Mononuclear cell (primary cell): Measurements from ENCODE around the gene SASH1. TPM values are rescaled to one million over a fixed set of nuclear protein-coding genes. Genes with fewer than 3 reads are reported as not detected.
A peak's percentile ranks its signal among the peaks of the same experiment; 100 is the strongest.

Experiments used
- H3K27me3 ChIP-seq: 2 replicates; pipeline ENCODE4 v1.6.0; 2011; ENCODE audit warnings: low read length, control low read depth; ENCODE audit not compliant: insufficient read depth
- H3K4me1 ChIP-seq: 2 replicates; pipeline ENCODE4 v1.5.1; 2011; ENCODE audit warnings: mild to moderate bottlenecking, low read length, control low read depth; ENCODE audit not compliant: insufficient read depth
- H3K4me3 ChIP-seq: 2 replicates; pipeline ENCODE4 v1.5.1; 2011; ENCODE audit warnings: mild to moderate bottlenecking, low read length, moderate library complexity
- H3K9me3 ChIP-seq: 2 replicates; pipeline ENCODE4 v1.5.1; 2011; ENCODE audit warnings: low read depth, mild to moderate bottlenecking, control low read depth, low read length
- total RNA-seq: library from RNA; depleted of rRNA; stranded (reverse); fragments of >200 nt; gene quantifications from one replicate; pipeline ENCODE4 v1.2.3, GENCODE V29; 2012

SASH1 gene
- total RNA-seq, 1 donor: 1.7 TPM

DNA sequence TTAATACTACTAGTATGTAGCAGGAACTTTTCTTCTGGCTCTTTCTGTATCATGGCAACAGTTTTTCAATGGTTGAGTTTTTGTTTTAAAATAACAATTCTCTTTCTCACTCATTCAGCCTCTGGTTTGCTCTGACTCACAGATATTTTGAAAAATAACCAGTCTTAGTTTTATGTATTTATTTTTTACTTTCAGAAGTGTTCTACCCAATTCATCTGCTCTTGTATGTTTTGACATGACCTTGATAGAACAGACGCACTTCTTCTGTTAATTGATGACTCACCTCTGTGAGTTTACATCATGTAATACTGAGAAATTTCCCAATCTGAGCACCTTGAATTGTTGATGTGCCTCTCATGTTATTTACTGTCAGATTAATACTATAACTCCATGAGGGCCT, 178.9 kb downstream of the SASH1 start:
- no peaks in the 10 kb centered on the region for H3K4me1 ChIP-seq
- no peaks in the 10 kb centered on the region for H3K9me3 ChIP-seq
- H3K27me3 ChIP-seq: no peaks in the 10 kb centered on the region
- no peak overlapping the region for H3K4me3 ChIP-seq

DNA sequence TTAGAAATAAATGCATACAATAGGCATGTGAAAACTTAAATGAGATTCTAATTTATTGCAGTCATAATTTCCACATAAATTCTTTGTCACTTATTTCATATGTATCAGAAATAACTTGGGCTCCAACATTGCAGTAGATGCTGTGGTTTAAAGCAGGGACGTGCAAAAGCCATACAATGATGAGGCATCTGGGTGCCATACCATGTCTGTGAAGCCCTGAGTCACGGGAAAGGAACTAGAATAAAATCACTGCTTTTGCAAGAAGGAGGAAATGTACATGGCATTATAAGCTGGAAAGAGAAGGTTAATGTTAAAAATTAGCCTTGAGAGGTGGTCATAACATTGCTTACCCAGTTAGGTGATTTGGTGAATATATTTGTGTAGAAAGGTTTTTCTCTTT, 180.4 kb downstream of the SASH1 start:
- no peak overlapping the region for H3K4me3 ChIP-seq
- H3K27me3 ChIP-seq: no peaks in the 10 kb centered on the region
- H3K4me1 ChIP-seq: no peaks in the 10 kb centered on the region
- no peaks in the 10 kb centered on the region for H3K9me3 ChIP-seq

DNA sequence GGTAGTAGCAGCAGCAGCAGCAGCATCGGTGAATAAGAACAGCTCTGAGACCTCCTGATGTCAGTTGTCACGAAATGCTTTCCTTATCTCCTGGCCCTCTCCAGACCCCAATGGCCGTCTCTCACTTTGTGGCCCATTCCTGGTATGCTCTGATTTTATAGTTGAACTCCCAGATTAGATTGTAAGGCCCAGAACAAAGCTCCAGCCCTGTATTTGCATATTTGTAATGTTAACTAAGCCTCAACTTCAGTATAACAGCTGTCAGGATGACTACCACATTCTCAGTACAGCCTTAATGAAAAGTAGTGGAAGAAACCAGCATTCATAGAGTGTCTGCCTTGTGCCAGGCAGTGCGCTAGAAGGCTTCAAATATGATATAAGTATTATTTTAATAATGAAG, 180.9 kb downstream of the SASH1 start:
- Histone ChIP-seq H3K4me3 (no peak overlapping the region), H3K27me3 (no peaks in the 10 kb centered on the region), H3K9me3 (no peaks in the 10 kb centered on the region), H3K4me1 (no peaks in the 10 kb centered on the region)

DNA sequence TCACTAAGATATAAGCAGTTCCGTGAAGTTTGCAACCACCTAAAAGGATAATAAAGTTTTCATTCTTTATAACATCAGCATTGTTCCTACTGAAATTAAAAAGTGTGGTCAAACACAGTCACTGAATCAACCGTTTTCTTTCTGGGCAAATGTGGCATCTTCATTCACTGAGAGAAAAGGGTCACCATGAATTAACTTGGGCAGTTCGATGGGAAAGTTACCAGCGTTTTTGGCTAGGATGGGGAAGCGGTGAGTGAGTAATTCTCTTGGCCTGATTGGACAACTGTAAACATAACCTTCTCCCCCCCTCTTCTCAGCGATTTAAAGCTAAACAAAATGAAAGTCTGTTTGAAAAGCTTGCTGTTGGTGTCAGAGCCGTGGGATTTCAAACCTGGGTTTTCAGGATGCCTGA, 181.8 kb downstream of the SASH1 start:
- H3K4me1 ChIP-seq: no peaks in the 10 kb centered on the region
- H3K4me3 ChIP-seq: no peak overlapping the region
- H3K27me3 ChIP-seq: no peaks in the 10 kb centered on the region
- H3K9me3 ChIP-seq: no peaks in the 10 kb centered on the region

DNA sequence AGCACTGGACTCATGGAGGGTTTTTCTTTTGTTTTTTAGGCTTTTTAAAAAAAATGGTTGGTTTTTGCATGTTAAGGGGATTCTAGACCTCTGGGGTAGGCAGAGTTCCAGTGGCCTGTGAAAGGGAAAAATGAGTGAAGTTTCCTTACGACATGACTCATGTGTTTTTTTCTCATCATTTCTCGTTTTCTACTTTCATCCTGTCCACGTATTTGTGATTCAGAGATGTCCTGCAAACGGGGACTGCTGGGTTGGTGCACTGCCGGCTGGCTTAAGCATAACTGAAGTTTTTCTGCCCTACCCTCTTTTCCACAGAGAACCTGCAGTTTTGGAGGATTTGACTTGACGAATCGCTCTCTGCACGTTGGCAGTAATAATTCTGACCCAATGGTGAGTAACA, 182.3 kb downstream of the SASH1 start:
- Histone ChIP-seq H3K4me3 (no peak overlapping the region), H3K9me3 (no peaks in the 10 kb centered on the region), H3K4me1 (no peaks in the 10 kb centered on the region), H3K27me3 (no peaks in the 10 kb centered on the region)

DNA sequence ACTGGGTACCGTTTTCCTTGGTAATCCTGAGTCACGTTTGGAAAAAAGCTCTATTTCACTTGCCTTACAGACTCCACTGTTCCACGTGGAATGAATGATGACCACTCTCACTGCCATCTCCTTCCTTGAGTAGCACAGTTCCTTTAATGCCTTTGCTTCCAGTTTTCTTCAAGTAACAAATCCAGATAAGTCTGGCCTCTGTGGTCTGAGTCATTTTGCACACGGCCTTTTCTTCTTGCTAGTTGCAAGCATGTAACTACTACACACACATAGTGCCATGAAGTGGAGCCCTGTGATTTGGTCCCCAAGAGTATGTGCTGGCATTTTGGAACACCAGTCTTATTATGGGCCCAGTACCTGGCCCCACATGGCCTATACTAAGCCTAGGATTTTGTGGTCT, 182.8 kb downstream of the SASH1 start:
- H3K4me3 ChIP-seq: no peak overlapping the region
- H3K27me3 ChIP-seq: no peaks in the 10 kb centered on the region
- no peaks in the 10 kb centered on the region for H3K9me3 ChIP-seq
- H3K4me1 ChIP-seq: no peaks in the 10 kb centered on the region

DNA sequence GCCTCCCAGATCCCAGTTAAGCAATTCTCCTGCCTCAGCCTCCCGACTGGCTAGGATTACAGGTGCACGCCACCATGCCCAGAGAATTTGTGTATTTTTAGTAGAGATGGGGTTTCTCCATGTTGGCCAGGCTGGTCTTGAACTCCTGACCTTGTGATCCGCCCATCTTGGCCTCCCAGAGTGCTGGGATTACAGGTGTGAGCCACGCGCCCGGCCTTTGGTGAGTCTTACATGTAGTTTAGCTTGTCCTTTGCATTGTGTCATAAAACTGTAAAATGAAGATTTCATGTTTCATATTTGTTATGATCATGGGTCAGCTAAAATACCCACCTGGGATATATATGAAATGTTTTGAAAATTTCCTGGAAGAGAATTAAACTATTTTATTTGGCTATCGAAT, 183.5 kb downstream of the SASH1 start:
- Histone ChIP-seq H3K4me1 (no peaks in the 10 kb centered on the region), H3K9me3 (no peaks in the 10 kb centered on the region), H3K27me3 (no peaks in the 10 kb centered on the region), H3K4me3 (no peak overlapping the region)

DNA sequence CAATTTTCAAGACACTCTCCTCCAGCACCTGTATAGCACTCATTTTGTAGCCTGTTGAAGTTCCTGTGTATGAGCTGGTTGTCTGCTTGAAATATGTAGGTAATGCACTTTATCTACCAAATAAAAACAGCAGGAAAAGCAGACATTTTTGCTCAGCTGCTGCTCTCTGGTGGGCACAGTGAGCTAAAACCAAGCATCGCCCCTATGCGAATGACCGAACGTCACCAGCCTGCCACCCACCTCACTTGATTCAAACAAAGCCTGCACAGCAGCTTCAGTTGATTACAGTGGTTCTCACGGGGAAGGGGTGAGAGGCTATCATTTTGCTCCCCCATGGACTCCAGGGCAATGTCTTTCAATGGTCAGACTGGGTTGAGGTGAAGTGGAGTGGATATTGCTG, 185.7 kb downstream of the SASH1 start:
- no peaks in the 10 kb centered on the region for H3K4me1 ChIP-seq
- H3K27me3 ChIP-seq: no peaks in the 10 kb centered on the region
- no peak overlapping the region for H3K4me3 ChIP-seq
- no peaks in the 10 kb centered on the region for H3K9me3 ChIP-seq

DNA sequence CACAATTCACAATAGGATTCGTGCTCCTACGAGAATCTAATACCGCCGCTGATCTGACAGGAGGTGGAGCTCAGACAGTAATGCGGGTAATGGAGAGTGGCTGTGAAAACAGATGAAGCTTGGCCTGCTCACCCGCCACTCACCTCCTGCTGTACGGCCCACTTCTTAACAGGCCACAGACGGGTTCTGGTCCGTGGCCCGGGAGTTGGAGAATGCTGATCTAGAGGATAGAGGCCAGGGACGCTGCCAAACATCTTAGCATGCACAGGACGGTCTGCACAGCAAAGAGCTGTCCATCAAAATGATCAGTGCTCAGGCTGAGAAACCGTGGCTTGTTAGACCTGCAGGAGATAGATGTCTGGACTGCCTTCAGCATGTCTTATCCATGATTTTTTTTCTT, 186.4 kb downstream of the SASH1 start:
- Histone ChIP-seq H3K27me3 (no peaks in the 10 kb centered on the region), H3K4me1 (no peaks in the 10 kb centered on the region), H3K9me3 (no peaks in the 10 kb centered on the region), H3K4me3 (no peak overlapping the region)

DNA sequence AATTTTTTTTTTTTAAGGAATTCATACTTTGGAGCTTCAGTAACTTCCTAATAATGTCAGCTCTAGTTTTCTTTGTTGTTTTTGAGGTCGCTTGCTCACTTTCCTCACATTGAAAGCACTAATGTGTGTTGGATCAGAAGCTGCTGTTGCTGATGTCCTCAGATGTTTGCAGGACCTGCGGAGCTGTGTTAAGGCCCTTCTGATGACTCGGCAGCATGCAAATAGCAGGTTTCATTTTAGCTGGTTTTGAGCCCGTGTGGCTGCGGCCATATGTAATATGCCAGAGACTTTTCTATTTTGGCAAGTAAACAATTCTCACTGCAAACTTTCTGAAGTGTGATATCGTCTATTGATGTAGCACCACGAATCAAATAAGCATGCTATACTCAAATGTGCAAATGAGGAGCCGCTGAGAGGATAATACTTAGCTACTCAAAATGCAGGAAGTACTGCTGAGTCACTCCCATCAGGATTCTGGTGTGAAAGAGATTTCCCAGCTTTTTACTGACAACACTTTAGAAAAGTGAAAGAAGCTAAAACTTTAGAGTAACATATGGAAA, 187.8 kb downstream of the SASH1 start:
- no peaks in the 10 kb centered on the region for H3K4me1 ChIP-seq
- no peaks in the 10 kb centered on the region for H3K27me3 ChIP-seq
- no peaks in the 10 kb centered on the region for H3K9me3 ChIP-seq
- H3K4me3 ChIP-seq: peak overlapping the region; percentile 2

DNA sequence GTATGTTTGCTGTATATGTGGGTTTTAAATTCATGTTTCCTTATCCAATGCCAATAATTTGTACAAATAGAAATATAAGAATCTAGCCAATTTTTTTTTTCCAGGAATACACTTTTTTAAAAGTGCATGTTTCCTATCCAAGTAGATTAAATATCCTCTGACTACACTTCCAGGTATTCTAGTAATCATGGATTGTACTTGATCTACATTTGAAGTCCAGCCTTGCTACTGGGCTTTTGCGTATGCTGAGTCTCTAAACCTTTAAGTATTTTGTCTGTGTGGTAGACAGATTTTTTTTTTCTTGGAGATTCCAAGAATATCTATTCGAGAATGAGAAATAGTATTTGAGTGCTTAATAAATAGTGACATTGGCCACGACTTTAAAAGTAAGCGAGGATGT, 188.3 kb downstream of the SASH1 start:
- H3K4me1 ChIP-seq: no peaks in the 10 kb centered on the region
- no peak overlapping the region for H3K4me3 ChIP-seq
- H3K9me3 ChIP-seq: no peaks in the 10 kb centered on the region
- H3K27me3 ChIP-seq: no peaks in the 10 kb centered on the region

DNA sequence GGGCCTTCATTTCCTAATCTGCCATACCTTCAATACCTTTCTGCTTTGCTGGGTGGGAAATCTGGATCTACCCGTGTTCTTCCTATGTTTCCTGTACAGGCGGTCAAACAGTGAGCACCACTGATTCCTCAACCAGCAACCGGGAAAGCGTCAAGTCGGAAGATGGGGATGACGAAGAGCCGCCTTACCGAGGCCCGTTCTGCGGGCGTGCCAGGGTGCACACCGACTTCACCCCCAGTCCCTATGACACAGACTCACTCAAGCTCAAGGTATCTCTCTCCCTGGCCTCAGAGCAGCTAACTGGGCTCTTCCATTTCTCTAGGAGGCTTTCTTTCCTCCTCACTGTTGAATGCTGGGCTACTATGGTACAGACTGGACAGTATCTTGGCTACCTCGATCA, 190.1 kb downstream of the SASH1 start:
- no peaks in the 10 kb centered on the region for H3K9me3 ChIP-seq
- H3K4me3 ChIP-seq: no peak overlapping the region
- H3K27me3 ChIP-seq: no peaks in the 10 kb centered on the region
- no peaks in the 10 kb centered on the region for H3K4me1 ChIP-seq

DNA sequence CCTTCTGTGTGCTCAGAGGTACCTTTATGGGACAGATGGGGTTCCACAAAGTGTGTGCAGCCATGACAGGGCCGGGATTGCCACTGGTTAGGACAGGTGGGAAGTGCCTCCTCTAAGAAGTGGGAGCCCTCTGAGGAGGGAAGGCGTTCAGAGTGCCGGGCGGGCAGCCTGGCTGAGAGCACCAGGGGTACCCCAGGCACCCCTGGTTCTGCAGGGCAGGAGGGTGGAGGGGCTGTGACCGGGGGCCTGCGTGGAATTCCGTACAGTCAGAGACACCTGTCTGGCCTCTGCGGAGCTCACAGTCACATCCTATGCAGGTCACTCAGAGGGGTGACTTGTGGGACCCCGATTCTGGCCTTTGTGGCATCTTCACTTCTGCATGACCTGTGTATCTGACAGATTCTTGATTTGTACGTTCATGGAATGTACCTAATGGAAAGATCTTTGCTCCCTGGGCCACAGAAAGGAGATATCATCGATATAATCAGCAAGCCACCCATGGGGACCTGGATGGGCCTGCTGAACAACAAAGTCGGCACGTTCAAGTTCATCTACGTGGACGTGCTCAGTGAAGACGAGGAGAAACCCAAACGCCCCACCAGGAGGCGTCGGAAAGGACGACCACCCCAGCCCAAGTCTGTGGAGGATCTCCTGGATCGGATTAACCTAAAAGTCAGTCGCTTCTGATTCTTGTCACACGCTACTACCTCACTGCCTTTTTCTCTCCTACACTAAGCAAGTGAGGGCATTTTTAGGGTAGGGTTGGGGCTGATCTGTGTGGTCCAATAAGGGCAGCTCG, 190.9 kb downstream of the SASH1 start:
- H3K27me3 ChIP-seq: no peaks in the 10 kb centered on the region
- no peak overlapping the region for H3K4me3 ChIP-seq
- no peaks in the 10 kb centered on the region for H3K9me3 ChIP-seq
- no peaks in the 10 kb centered on the region for H3K4me1 ChIP-seq

DNA sequence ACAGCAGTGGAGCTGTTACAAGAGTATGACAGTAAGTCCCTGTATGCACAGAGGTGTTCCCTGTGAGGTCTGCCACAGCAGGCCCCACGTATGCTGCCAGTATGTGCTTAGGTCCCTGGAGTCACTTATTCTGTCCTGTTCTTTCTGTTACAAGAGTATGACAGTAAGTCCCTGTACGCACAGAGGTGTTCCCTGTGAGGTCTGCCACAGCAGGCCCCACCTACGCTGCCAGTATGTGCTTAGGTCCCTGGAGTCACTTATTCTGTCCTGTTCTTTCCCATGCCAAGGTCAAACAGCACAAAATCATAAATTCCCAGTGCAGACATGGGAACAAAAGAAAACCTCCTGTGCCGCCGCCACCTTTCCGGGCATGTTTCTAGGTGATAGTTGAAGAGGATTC, 192.2 kb downstream of the SASH1 start:
- H3K27me3 ChIP-seq: no peaks in the 10 kb centered on the region
- H3K4me1 ChIP-seq: no peaks in the 10 kb centered on the region
- no peak overlapping the region for H3K4me3 ChIP-seq
- no peaks in the 10 kb centered on the region for H3K9me3 ChIP-seq

DNA sequence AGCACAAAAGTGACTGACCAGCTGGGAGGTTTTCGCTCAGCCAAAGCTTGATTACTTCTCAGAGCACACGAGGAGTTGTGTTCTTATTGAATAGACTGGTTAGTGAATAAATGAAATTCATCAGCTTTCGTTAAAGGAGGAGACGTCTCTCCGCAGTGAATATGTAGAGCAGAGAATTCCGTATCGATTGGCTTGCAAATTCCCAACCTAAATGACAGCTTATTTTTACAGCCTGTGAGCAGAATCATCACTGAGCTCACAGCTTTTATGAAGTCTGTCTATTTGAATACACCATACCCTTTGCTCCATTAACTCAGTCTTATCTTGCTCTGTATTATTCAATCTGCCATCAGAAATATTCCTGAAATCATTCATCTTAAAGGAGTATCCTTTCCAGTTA, 192.7 kb downstream of the SASH1 start:
- Histone ChIP-seq H3K4me3 (no peak overlapping the region), H3K4me1 (no peaks in the 10 kb centered on the region), H3K27me3 (no peaks in the 10 kb centered on the region), H3K9me3 (no peaks in the 10 kb centered on the region)

DNA sequence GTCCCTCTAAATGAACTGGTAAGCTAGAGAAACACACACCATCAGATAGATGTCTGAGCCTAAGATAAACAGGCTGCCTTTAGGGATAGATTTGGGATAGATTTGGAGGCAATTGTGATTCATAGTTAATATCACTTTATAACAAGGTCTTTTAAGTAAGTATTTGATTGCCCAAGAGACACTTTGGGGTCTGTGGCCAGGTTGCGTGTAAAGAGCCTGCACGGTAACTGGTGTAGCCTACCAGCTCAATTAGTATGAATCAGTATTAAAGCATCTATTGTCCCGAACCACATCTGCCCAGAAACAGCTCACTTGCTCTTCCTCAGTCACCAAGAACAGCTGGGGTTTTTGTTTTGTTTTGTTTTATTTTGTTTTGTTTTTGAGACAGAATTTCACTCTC, 193.3 kb downstream of the SASH1 start:
- H3K4me1 ChIP-seq: no peaks in the 10 kb centered on the region
- no peak overlapping the region for H3K4me3 ChIP-seq
- no peaks in the 10 kb centered on the region for H3K27me3 ChIP-seq
- H3K9me3 ChIP-seq: no peaks in the 10 kb centered on the region
